Measurements from ENCODE around the gene TMEFF2.

Gene TMEFF2

GRCh38 chr2:192026059-192026824 lies 168.5 kb downstream of the TMEFF2 start:
- no peak for DNase-seq (ENCODE audit: extremely low read depth in 1 of 2, low read depth in 1 of 2)

- no peak for DNase-seq (ENCODE audit: extremely low read depth in 1 of 2, low read depth in 1 of 2)
Measured at GRCh38 chr2:192025637-192026036, 169.1 kb downstream of the TMEFF2 start.

- no peak for DNase-seq (ENCODE audit: extremely low read depth in 1 of 2, low read depth in 1 of 2)
Measured at GRCh38 chr2:192023006-192023405, 171.7 kb downstream of the TMEFF2 start.

GRCh38 chr2:192017844-192018243 lies 176.9 kb downstream of the TMEFF2 start:
- no peak for DNase-seq (ENCODE audit: extremely low read depth in 1 of 2, low read depth in 1 of 2)

- no peak for DNase-seq (ENCODE audit: extremely low read depth in 1 of 2, low read depth in 1 of 2)
Measured at GRCh38 chr2:192016265-192016664, 178.5 kb downstream of the TMEFF2 start.

GRCh38 chr2:192013211-192013610 lies 181.5 kb downstream of the TMEFF2 start:
- no peak for DNase-seq (ENCODE audit: extremely low read depth in 1 of 2, low read depth in 1 of 2)

- no peak for DNase-seq (ENCODE audit: extremely low read depth in 1 of 2, low read depth in 1 of 2)
Measured at GRCh38 chr2:192011196-192011595, 183.5 kb downstream of the TMEFF2 start.

- no peak for DNase-seq (ENCODE audit: extremely low read depth in 1 of 2, low read depth in 1 of 2)
Measured at GRCh38 chr2:192010073-192010472, 184.7 kb downstream of the TMEFF2 start.

GRCh38 chr2:192007581-192008228 lies 187.0 kb downstream of the TMEFF2 start:
- no peak for DNase-seq (ENCODE audit: extremely low read depth in 1 of 2, low read depth in 1 of 2)

- no peak for DNase-seq (ENCODE audit: extremely low read depth in 1 of 2, low read depth in 1 of 2)
Measured at GRCh38 chr2:192005211-192005610, 189.5 kb downstream of the TMEFF2 start.

- no peak for DNase-seq (ENCODE audit: extremely low read depth in 1 of 2, low read depth in 1 of 2)
Measured at GRCh38 chr2:192004188-192004963, 190.4 kb downstream of the TMEFF2 start.

- no peak for DNase-seq (ENCODE audit: extremely low read depth in 1 of 2, low read depth in 1 of 2)
Measured at GRCh38 chr2:192002418-192002817, 192.3 kb downstream of the TMEFF2 start.

GRCh38 chr2:192000196-192000980 lies 194.3 kb downstream of the TMEFF2 start:
- DNase-seq (ENCODE audit: extremely low read depth in 1 of 2, low read depth in 1 of 2): no peak

- no peak for DNase-seq (ENCODE audit: extremely low read depth in 1 of 2, low read depth in 1 of 2)
Measured at GRCh38 chr2:191999101-191999841, 195.5 kb downstream of the TMEFF2 start.

GRCh38 chr2:191995285-191995684 lies 199.4 kb downstream of the TMEFF2 start:
- no peak for DNase-seq (ENCODE audit: extremely low read depth in 1 of 2, low read depth in 1 of 2)

- DNase-seq (ENCODE audit: extremely low read depth in 1 of 2, low read depth in 1 of 2): no peak
Measured at GRCh38 chr2:191994749-191995148, 200.0 kb downstream of the TMEFF2 start.

- no peak for DNase-seq (ENCODE audit: extremely low read depth in 1 of 2, low read depth in 1 of 2)
Measured at GRCh38 chr2:191991442-191991841, 203.3 kb downstream of the TMEFF2 start.

GRCh38 chr2:191985740-191986139 lies 209.0 kb downstream of the TMEFF2 start:
- no peak for DNase-seq (ENCODE audit: extremely low read depth in 1 of 2, low read depth in 1 of 2)

- DNase-seq (ENCODE audit: extremely low read depth in 1 of 2, low read depth in 1 of 2): no peak
Measured at GRCh38 chr2:191983591-191983990, 211.1 kb downstream of the TMEFF2 start.

- no peak for DNase-seq (ENCODE audit: extremely low read depth in 1 of 2, low read depth in 1 of 2)
Measured at GRCh38 chr2:191983186-191983585, 211.5 kb downstream of the TMEFF2 start.
